Left hindlimb (tissue), 1 donor: ENCODE results near the gene ATP11A.

ENCODE experiments used
- DNase-seq: peaks from one replicate; pipeline ENCODE4 v3.0.0-alpha.2; 2018

The ATP11A gene

GRCh38 chr13:112917056-112917664 lies 227.3 kb downstream of the ATP11A start:
- DNase-seq = no peak

DNA sequence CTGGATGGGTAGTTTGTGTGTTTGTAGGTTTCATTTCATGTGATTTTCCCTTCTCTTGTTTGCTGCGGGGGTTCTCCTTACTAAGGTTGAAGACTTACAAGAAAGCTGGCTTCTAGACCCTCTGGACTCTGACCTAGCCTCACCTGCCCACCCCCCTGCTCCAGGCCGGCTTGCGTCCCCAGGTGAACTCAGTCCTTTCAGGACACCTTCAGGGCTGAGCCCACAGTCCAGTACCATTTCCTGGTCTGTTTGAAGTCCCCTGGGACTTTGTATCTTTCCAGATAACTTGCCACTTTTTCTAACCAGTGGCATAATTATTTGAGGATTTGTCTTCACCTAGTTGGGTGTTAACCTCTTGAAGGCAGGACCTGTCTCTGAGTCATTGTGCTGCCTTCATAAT lies 227.9 kb downstream of the ATP11A start:
- DNase-seq = no peak

GRCh38 chr13:112918266-112918665 lies 228.4 kb downstream of the ATP11A start:
- DNase-seq = no peak

- no peak for DNase-seq
Observed at GRCh38 chr13:112918746-112919145, 228.9 kb downstream of the ATP11A start.

GRCh38 chr13:112923962-112924361 lies 234.1 kb downstream of the ATP11A start:
- no peak for DNase-seq

- no peak for DNase-seq
Observed at GRCh38 chr13:112924365-112924764, 234.5 kb downstream of the ATP11A start.

GRCh38 chr13:112926003-112926402 lies 236.2 kb downstream of the ATP11A start:
- DNase-seq = no peak

DNA sequence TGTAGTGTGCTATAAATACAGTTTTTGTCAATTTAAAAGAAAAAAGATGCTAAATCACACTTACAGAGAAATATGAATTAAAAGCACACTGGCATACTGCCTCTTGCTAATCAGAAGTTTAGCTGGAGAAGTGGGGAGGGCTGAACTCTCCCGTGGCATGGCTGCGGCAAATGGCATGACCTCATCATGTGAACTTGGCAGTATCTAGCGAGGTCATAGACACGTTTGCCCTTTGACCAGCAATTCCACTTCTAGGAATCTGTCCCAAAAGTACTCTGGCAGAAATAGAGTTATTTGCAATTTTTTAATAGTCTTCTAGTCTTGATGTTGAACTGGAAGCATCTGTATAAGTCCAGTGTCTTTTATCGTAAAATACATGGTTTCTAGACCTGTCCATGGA lies 237.2 kb downstream of the ATP11A start:
- no peak for DNase-seq

DNA sequence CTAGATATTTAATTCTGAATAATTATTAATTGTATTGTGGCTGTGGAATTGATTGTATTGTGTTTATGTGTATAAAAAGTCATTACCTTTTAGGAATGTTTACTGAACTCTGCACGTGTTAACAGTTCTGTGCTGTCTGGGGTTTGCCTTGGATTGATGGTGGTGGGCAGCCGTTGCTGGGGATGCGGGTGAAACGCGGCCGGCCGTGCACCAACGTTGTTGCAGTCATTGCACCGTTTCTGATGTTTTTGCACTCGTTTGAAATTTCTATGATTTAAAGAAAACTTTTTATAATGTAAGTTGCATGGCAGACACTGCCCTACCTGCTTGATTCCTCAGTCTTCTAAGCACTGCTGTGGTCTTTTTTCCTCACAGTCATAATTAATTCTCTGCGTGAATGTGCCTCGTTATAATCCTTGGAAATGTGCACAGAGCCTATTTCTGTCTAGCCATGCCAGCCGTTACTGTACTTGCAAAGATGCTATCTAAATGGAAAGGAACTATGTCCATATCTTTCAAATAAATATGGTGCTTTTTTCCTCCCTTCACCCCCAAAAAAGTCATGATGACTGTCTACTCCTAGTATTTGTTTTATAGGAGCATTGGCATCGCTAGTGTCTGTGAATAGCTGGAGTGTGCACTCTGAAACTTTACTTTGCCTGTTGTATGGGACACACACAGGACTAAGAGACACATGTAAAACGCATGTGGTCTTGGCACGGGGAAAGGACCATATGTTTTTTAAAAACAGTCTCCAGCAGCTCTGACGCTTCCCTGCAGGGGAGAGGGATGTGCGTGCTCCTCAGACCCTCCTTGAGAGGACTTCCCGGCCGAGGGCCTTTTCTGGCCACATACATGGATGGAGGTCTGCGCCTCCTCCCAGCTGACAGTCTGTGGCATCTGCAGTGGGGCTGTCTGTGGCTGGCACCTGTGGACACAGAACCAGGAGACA lies 238.5 kb downstream of the ATP11A start:
- no peak for DNase-seq

- DNase-seq = no peak
Observed at GRCh38 chr13:112928972-112929782, 239.3 kb downstream of the ATP11A start.

GRCh38 chr13:112929783-112930055 lies 239.9 kb downstream of the ATP11A start:
- DNase-seq = no peak

DNA sequence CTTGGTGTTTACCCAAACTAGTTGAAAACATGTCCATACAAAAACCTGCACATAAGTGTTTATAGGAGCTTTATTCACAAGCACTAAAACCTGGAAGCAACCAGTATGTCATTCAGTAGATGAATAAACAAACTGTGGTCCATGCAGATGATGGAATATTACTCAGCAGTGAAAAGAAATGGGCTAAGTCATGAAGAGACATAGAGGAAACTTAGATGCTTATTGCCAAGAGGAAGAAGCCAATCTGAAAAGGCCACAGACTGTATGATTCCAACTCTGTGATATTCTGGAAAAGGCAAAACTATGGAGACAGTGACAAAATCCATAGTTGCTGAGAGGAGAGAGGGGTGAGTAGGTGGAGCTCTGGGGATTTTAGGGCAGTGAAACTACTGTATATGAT lies 240.4 kb downstream of the ATP11A start:
- no peak for DNase-seq

- DNase-seq = no peak
Observed at GRCh38 chr13:112931028-112931934, 241.4 kb downstream of the ATP11A start.

DNA sequence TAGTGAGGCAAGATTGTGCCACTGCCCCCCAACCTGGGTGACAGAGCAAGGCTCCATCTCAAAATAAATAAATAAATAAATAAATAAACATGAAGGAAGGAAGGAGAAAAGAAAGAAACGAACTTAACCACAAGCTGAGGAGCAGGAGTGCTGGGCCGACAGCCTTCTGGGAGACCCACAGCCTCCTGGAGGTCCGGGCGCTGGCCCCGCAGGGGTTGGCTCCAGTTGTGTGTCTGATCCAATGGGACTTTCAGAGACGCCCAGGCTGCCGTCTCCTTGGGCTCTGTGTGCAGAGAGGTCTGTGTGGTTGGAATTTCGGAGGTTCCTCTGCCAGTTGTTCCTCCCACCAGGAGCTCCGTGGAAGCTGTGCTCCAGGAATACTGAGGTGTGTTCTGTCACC lies 243.1 kb downstream of the ATP11A start:
- DNase-seq = no peak

DNA sequence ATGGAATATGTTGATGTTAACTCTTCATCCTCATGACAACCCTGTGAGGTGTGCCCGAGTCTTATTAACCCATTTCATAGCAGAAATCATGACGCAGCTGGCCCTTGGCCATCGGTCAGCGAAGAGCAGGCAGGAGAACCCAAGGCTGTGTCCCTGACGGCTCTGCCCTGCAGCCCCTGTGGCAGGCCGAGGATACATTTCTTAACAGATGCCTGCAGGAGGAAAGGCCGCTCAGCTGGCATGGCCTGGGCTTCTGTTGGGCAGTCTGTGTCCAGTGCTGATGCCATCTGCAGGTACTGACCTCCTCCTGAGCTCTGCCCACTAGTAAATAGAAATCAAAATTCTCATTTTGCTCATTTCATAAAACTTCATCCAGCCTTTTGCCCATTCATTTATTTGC lies 243.8 kb downstream of the ATP11A start:
- DNase-seq = no peak

DNA sequence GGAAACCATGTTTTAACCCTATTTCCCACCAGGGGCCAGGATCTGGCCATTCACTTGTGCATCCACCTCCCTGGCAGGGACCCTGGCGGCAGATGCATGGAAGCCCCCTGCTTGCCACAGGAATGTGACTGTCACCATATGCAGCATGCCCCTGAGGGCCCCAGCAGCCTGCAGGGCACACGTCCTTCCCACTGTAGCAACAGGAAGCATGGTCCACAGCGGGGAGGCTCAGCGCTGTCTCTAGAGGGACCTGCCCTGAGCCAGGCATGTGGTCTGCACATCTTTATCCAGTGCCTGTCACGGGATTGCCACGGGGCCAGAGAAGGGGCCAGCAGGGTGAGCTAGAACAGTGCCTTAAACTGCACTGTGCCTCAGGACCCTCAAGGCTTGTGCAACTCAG lies 244.2 kb downstream of the ATP11A start:
- DNase-seq = no peak
